H1 (cell line): ENCODE data around the gene CD44. TPM values are rescaled to one million over a fixed set of nuclear protein-coding genes. Genes with fewer than 3 reads are reported as not detected.

Experiments used
- CTCF ChIA-PET: fragments of 300-600 bp; sonication (Branson Sonifier 250); formaldehyde crosslinking; loops from one replicate; lab custom pipeline; 2021; ENCODE audit not compliant: partially characterized antibody; lab: Charles Lee
- POLR2A ChIA-PET: fragments of 300-600 bp; sonication (Branson Sonifier 250); formaldehyde crosslinking; loops from one replicate; lab custom pipeline; 2021; ENCODE audit warnings: inconsistent platforms; ENCODE audit not compliant: partially characterized antibody; lab: Charles Lee
- DNase-seq, 2 experiments: peaks; one replicate each; pipeline versions ENCODE4 v3.0.0 to v3.0.0-alpha.2; 2010 to 2022; ENCODE audit warnings: low spot score in 2 of 2, low read depth in 1 of 2, mixed read lengths in 1 of 2
- FAIRE-seq: peaks from 2 replicates; lab custom pipeline; 2011; peaks lifted over from hg19 to GRCh38; lab: Jason Lieb, UNC
- H2AFZ ChIP-seq: 2 replicates; pipeline ENCODE4 v1.8.1; 2012; ENCODE audit warnings: low read length, inconsistent platforms
- H2AK5ac ChIP-seq: 2 replicates; pipeline ENCODE4 v1.6.1; 2013; ENCODE audit warnings: low read depth, low read length
- H2BK120ac ChIP-seq: replicated peaks from 2 replicates; pipeline ENCODE3; 2013; ENCODE audit warnings: low read depth, low read length, inconsistent platforms
- H2BK12ac ChIP-seq: 2 replicates; pipeline ENCODE4 v1.6.1; 2013; ENCODE audit warnings: low read depth, low read length
- H2BK15ac ChIP-seq: 2 replicates; pipeline ENCODE4 v1.6.1; 2013; ENCODE audit warnings: low read length
- H2BK20ac ChIP-seq: 2 replicates; pipeline ENCODE4 v1.6.1; 2013; ENCODE audit warnings: low read length
- H2BK5ac ChIP-seq: 2 replicates; pipeline ENCODE4 v1.6.1; 2013; ENCODE audit warnings: low read depth, low read length
- H3K14ac ChIP-seq: 2 replicates; pipeline ENCODE4 v1.6.1; 2013; ENCODE audit warnings: inconsistent platforms; ENCODE audit not compliant: insufficient read length
- H3K18ac ChIP-seq: 2 replicates; pipeline ENCODE4 v1.6.1; 2013; ENCODE audit warnings: low read length; ENCODE audit errors: extremely low read depth
- H3K23ac ChIP-seq: 2 replicates; pipeline ENCODE4 v1.6.1; 2013; ENCODE audit warnings: inconsistent platforms; ENCODE audit not compliant: insufficient read length
- H3K23me2 ChIP-seq: 2 replicates; pipeline ENCODE4 v1.6.1; 2013; ENCODE audit warnings: low read depth, low read length
- H3K27ac ChIP-seq: 2 replicates; pipeline ENCODE4 v1.6.1; 2011; ENCODE audit warnings: low read depth, low read length, inconsistent platforms
- H3K27me3 ChIP-seq, 4 experiments: replicated peaks in 1 of 4; 1 replicate in 1 of 4; 2 replicates in 3 of 4; pipeline versions ENCODE4 v1.6.1 to v1.8.1; 2011 to 2013; ENCODE audit warnings: low read length in 3 of 4, mild to moderate bottlenecking in 3 of 4, inconsistent platforms in 2 of 4, mixed read lengths in 2 of 4, moderate library complexity in 1 of 4; ENCODE audit not compliant: control insufficient read depth in 3 of 4, insufficient read depth in 3 of 4; ENCODE audit errors: extremely low read depth in 1 of 4
- H3K36me3 ChIP-seq, 4 experiments: 2 replicates each; pipeline versions ENCODE4 v1.6.1 to v1.8.1; 2011 to 2013; ENCODE audit warnings: mild to moderate bottlenecking in 4 of 4, low read length in 3 of 4, moderate library complexity in 2 of 4, control low read depth in 1 of 4, inconsistent platforms in 1 of 4; ENCODE audit not compliant: insufficient read depth in 4 of 4, control insufficient read depth in 2 of 4
- H3K4ac ChIP-seq: replicated peaks from 2 replicates; pipeline ENCODE3; 2013; ENCODE audit warnings: low read length, low read depth, mixed read lengths, inconsistent platforms; ENCODE audit not compliant: insufficient read length
- H3K4me1 ChIP-seq, 4 experiments: replicated peaks in 1 of 4; 1 replicate in 1 of 4; 2 replicates in 3 of 4; pipeline versions ENCODE4 v1.6.1 to v1.8.1; 2011 to 2013; ENCODE audit warnings: low read length in 3 of 4, inconsistent platforms in 2 of 4, mixed read lengths in 1 of 4; ENCODE audit not compliant: insufficient read depth in 4 of 4, control insufficient read depth in 3 of 4
- H3K4me2 ChIP-seq, 2 experiments: 2 replicates each; pipeline versions ENCODE4 v1.6.1 to v1.8.1; 2011 to 2013; ENCODE audit warnings: low read depth in 2 of 2, low read length in 2 of 2, control low read depth in 1 of 2, inconsistent platforms in 1 of 2, mild to moderate bottlenecking in 1 of 2; ENCODE audit not compliant: insufficient read depth in 1 of 2
- H3K4me3 ChIP-seq, 4 experiments: fragments of 200-600, 300-600 bp in 1 of 4; sonication (generic), shearing (Covaris generic), sonication (Bioruptor Twin) in 1 of 4; 2 replicates each; pipeline versions ENCODE4 v1.5.1 to v1.8.1; 2011 to 2016; ENCODE audit warnings: low read length in 4 of 4, low read depth in 3 of 4, control low read depth in 2 of 4, inconsistent platforms in 2 of 4, mild to moderate bottlenecking in 2 of 4, mixed read lengths in 1 of 4, moderate library complexity in 1 of 4; ENCODE audit not compliant: insufficient read depth in 2 of 4; ENCODE audit errors: extremely low read depth in 1 of 4
- H3K56ac ChIP-seq: replicated peaks from 2 replicates; pipeline ENCODE3; 2013; ENCODE audit warnings: low read depth, mild to moderate bottlenecking, mixed read lengths, low read length, inconsistent platforms; ENCODE audit not compliant: insufficient read length
- H3K79me1 ChIP-seq: 2 replicates; pipeline ENCODE4 v1.6.1; 2013; ENCODE audit warnings: low read depth, low read length, control low read depth
- H3K79me2 ChIP-seq, 2 experiments: 2 replicates each; pipeline versions ENCODE4 v1.6.1 to v1.8.1; 2012 to 2013; ENCODE audit warnings: low read length in 2 of 2, mild to moderate bottlenecking in 2 of 2, inconsistent platforms in 1 of 2; ENCODE audit not compliant: insufficient read depth in 2 of 2, control insufficient read depth in 1 of 2
- H3K9ac ChIP-seq, 4 experiments: replicated peaks in 1 of 4; 1 replicate in 1 of 4; 2 replicates in 3 of 4; pipeline versions ENCODE4 v1.6.1 to v1.8.1; 2011 to 2013; ENCODE audit warnings: low read depth in 3 of 4, low read length in 3 of 4, control low read depth in 2 of 4, mild to moderate bottlenecking in 2 of 4, moderate library complexity in 2 of 4, inconsistent platforms in 1 of 4; ENCODE audit errors: extremely low read depth in 1 of 4
- H3K9me3 ChIP-seq, 2 experiments: 2 replicates each; pipeline versions ENCODE4 v1.6.1 to v1.8.1; 2012 to 2013; ENCODE audit warnings: mild to moderate bottlenecking in 2 of 2, moderate library complexity in 2 of 2, control low read depth in 1 of 2, inconsistent platforms in 1 of 2, low read depth in 1 of 2, low read length in 1 of 2, mixed read lengths in 1 of 2; ENCODE audit not compliant: insufficient read depth in 2 of 2
- H4K20me1 ChIP-seq, 2 experiments: replicated peaks in 1 of 2; 2 replicates each; pipeline versions ENCODE3 to v1.8.1; 2011 to 2013; ENCODE audit warnings: inconsistent platforms in 2 of 2, low read length in 2 of 2, mild to moderate bottlenecking in 1 of 2; ENCODE audit not compliant: insufficient read depth in 2 of 2, control insufficient read depth in 1 of 2
- H4K5ac ChIP-seq: 2 replicates; pipeline ENCODE4 v1.6.1; 2013; ENCODE audit warnings: low read length, low read depth, mixed read lengths, inconsistent platforms; ENCODE audit not compliant: insufficient read length
- H4K8ac ChIP-seq: 2 replicates; pipeline ENCODE4 v1.8.0; 2013; ENCODE audit warnings: mild to moderate bottlenecking, moderate library complexity, low read length, inconsistent platforms; ENCODE audit not compliant: insufficient read depth; ENCODE audit errors: extremely low read depth
- H4K91ac ChIP-seq: replicated peaks from 2 replicates; pipeline ENCODE3; 2013; ENCODE audit warnings: low read length, mixed read lengths, inconsistent platforms; ENCODE audit not compliant: insufficient read length
- BACH1 ChIP-seq: IDR thresholded peaks from 2 replicates; pipeline ENCODE4 v1.6.1; 2012; ENCODE audit warnings: low read length, improper control_type of control experiment
- CBX5 ChIP-seq: fragments of 300-800, 300-1000 bp; sonication (generic); IDR thresholded peaks from 2 replicates; pipeline ENCODE4 v1.7.1; 2016; ENCODE audit warnings: antibody characterized with exemption, low read length, low read depth
- JUN ChIP-seq: IDR thresholded peaks from 2 replicates; pipeline ENCODE4 v1.6.1; 2011; ENCODE audit warnings: low read depth, mild to moderate bottlenecking, improper control_type of control experiment, low read length
- WGBS, 2 experiments: shearing (Covaris generic) in 1 of 2; methylation state at CpG; one replicate each; pipeline versions ENCODE4 v1.1.6 to v1.1.7; 2013 to 2015; ENCODE audit warnings: low lambda C conversion rate in 2 of 2, mixed read lengths in 2 of 2, inconsistent platforms in 1 of 2, low coverage in 1 of 2, missing lambda C conversion rate in 1 of 2; ENCODE audit not compliant: insufficient replicate concordance in 2 of 2, insufficient coverage in 1 of 2, insufficient read length in 1 of 2; ENCODE audit errors: extremely low coverage in 1 of 2, missing lambda C conversion rate in 1 of 2; 5-methylcytosine and 5-hydroxymethylcytosine counted together
- polyA plus RNA-seq, 7 experiments: library from polyadenylated mRNA; depleted of rRNA in 3 of 7; stranded (reverse) in 5 of 7; unstranded in 2 of 7; fragments of >200 nt in 5 of 7; fragments of 200-250 nt in 2 of 7; gene quantifications; 1 replicate in 5 of 7; 2 replicates in 1 of 7; 4 replicates in 1 of 7; pipeline versions ENCODE4 v1.2.1 to v1.2.3, GENCODE V29; 2011 to 2013; ENCODE audit warnings: missing spikeins in 2 of 7, mixed read lengths in 2 of 7
- total RNA-seq: library from RNA; stranded (reverse); fragmentation: NEBNext Ultra II Directional; extraction: Animal tissue kit (Norgen Biotek cat#: 25700); gene quantifications from 2 replicates; pipeline ENCODE4 v1.2.1, GENCODE V29; 2021

CD44 gene
- total and polyA plus RNA-seq, 2 of the 8 experiments (the other 6 are each of a cell fraction or from before 2014, with no cell fraction given) = 11.8 to 13.7 TPM

DNA sequence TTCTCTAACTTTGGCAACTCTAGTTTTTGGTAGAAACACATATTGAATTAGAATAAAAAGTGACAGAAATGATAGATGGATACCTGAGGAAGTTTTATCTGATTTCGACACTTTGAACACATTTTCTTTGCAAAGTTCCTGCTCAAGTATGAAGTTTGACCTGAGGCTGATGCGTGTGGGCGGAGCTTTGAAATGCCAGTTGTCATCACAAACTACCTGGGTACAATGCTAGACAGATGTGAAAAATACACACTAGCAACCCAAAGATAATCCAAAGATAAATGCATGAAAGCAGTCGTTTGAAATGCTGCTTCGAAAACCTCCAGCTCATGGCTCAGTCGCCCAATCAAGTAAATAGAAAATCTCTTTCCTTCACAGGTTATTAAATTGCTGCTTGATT lies 54.8 kb downstream of the CD44 start:
- no peak overlapping the region for H4K8ac ChIP-seq
- H3K23ac ChIP-seq = no peak overlapping the region
- H3K14ac ChIP-seq = no peak overlapping the region
- no peaks in the 10 kb centered on the region for H3K9me3 ChIP-seq
- no peaks in the 10 kb centered on the region for H3K79me2 ChIP-seq
- H3K4me2 ChIP-seq = no peak overlapping the region
- H4K91ac ChIP-seq = no peak overlapping the region
- H2AK5ac ChIP-seq = no peak overlapping the region
- H3K18ac ChIP-seq = no peak overlapping the region
- H2BK20ac ChIP-seq = no peak overlapping the region
- no peak overlapping the region for H2BK15ac ChIP-seq
- POLR2A ChIA-PET = no interaction called here
- H3K4me3 ChIP-seq = no peak overlapping the region
- H3K36me3 ChIP-seq = no peaks in the 10 kb centered on the region
- TF ChIP-seq BACH1 (no peak), CBX5 (no peak), JUN (no peak)
- TF ChIP-seq, all 59 proteins: peak for 0
- H3K56ac ChIP-seq = no peak overlapping the region
- H3K27me3 ChIP-seq = no peaks in the 10 kb centered on the region
- H2BK12ac ChIP-seq = no peak overlapping the region
- FAIRE-seq (no peak), DNase-seq (no peak)
- H3K27ac ChIP-seq = no peak overlapping the region
- CTCF ChIA-PET = no interaction called here
- 89% methylated on average over 6 of the region's 6 CpGs; no CpG with 5 or more reads in 1 of the 2 experiments for WGBS, 2 experiments
- H4K5ac ChIP-seq = no peak overlapping the region
- no peaks in the 10 kb centered on the region for H3K23me2 ChIP-seq
- H3K4ac ChIP-seq = no peak overlapping the region
- H3K79me1 ChIP-seq = no peaks in the 10 kb centered on the region
- no peak overlapping the region for H2BK120ac ChIP-seq
- H3K9ac ChIP-seq = no peak overlapping the region
- H2AFZ ChIP-seq = no peak overlapping the region
- H3K4me1 ChIP-seq = no peaks in the 10 kb centered on the region
- no peak overlapping the region for H2BK5ac ChIP-seq
- no peaks in the 10 kb centered on the region for H4K20me1 ChIP-seq
